Activated CD4-positive, alpha-beta T cell treated with anti-CD3 and anti-CD28 coated beads for 24 hours (primary cell): ENCODE results near the gene ITGB1.
"Not testable (repeated sequence)": the region's sequence is repeated elsewhere in the genome, so short reads cannot be mapped to it uniquely, and the experiment has no call there.

Experiments used
- DNase-seq, 2 donors: peaks; one replicate each; pipeline ENCODE4 v3.0.0-alpha.2; 2020; ENCODE audit warnings: low read depth in 2 of 2

ITGB1 gene

GRCh38 chr10:32938554-32939061, 19.4 kb downstream of the ITGB1 start:
- no peak for DNase-seq

DNA sequence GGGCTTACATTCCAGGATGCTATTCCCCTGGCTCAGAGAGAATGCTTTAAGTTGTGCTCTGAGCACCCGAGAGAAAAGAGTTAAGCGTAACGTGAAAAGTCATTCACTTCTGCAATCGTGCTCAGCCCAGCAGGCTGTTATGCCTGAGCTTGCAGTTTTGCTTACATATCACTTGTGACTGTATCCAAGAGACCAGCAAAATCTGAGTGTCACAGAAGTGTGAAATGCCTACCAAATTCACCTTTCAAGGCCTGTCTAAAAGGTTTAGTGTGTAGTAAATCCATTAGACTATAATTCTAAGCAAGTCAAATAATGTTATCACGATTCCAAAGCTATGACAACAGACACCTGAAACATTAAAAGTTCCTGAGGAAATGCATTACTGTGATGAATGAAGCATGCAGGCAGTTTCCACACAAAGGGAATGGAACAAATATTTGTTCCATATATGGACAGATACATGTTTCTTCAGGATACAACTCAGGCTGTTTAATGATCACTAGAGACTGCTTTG, 20.1 kb downstream of the ITGB1 start:
- no peak for DNase-seq

DNA sequence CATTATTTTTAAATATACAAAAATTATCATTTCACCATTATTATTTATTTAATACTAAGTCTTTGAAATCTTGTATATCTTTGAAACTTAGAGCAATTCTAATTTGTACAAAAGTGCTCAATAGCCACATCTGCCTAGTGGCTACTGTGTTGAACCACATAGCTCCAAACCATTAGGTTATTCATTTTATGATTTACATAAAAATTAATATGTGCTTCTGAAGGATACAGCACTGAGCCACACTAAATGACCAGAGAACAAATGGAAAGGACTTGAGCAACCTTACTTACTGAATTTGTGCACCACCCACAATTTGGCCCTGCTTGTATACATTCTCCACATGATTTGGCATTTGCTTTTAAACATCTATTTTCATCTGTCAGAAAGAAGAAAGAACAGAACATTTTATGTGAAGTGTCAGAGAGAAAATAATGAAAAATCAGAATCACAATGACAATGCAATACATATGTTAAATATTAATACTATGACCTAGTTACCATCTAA, 25.8 kb downstream of the ITGB1 start:
- no peak for DNase-seq

DNA sequence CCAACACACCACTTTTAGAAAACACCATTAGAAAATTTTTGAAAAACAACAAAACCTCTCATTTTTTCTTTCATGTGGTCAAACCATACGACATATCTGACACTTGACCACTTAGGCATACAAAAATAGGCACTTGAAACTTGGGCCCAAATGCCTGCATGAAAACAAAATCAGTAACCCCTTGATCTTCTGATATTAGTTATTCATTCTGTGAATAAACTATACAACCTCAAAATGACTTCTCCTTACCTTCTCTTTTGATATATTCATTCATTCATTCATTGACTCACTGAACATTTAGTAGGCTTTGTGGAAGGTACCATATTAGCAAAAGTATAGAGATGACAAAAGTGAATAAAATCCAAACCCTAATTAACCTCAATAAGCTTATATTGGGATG, 26.4 kb downstream of the ITGB1 start:
- DNase-seq = no peak

GRCh38 chr10:32930036-32930435, 28.0 kb downstream of the ITGB1 start:
- DNase-seq = no peak

- no peak for DNase-seq
Observed at GRCh38 chr10:32929634-32930033, 28.4 kb downstream of the ITGB1 start.

- no peak for DNase-seq
Observed at GRCh38 chr10:32927750-32928149, 30.3 kb downstream of the ITGB1 start.

GRCh38 chr10:32923849-32924248, 34.2 kb downstream of the ITGB1 start:
- DNase-seq = no peak

DNA sequence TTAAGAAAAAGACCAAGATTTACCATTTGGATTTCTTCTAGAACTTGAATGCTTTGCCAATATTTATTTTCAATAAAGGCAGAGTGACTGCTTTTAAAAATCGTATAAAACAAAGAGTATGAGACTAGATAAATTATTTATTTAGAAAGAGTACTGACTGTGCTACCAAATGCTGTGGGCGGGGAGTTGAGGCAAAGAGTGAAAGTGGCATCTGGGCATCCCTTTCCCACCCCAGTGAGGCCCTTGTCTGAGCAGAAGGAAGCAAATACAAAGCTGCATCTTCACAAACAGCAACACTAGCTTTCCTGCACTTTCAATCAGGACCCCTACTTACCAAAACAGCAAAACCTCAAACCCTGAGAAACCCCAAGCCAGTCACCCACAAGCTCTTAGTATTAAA, 34.9 kb downstream of the ITGB1 start:
- DNase-seq = no peak

DNA sequence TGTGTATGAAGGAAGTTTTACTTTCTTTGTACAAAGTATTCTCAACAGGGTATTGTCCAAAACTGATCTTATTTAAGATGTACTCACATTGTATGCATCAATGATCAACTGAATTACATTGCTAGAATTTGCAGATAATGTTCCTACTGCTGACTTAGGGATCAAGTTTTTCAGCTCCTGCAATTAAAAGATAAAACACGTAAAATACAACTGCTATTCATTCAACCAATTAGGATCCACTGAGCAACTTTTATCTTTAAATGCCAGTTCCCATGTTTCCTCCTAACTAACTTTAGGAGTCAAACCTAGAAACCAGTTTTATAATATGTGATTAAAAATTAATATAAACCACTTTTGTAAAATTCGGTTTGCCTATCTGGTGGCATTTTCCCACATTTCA, 35.9 kb downstream of the ITGB1 start:
- no peak for DNase-seq

DNA sequence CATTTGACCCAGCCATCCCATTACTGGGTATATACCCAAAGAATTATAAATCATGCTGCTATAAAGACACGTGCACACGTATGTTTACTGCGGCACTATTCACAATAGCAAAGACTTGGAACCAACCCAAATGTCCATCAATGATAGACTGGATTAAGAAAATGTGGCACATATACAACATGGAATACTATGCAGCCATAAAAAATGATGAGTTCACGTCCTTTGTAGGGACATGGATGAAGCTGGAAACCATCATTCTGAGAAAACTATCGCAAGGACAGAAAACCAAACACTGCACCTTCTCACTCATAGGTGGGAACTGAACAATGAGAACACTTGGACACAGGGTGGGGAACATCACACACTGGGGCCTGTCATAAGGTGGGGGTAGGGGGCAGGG, 40.2 kb downstream of the ITGB1 start:
- DNase-seq = not testable (repeated sequence)

DNA sequence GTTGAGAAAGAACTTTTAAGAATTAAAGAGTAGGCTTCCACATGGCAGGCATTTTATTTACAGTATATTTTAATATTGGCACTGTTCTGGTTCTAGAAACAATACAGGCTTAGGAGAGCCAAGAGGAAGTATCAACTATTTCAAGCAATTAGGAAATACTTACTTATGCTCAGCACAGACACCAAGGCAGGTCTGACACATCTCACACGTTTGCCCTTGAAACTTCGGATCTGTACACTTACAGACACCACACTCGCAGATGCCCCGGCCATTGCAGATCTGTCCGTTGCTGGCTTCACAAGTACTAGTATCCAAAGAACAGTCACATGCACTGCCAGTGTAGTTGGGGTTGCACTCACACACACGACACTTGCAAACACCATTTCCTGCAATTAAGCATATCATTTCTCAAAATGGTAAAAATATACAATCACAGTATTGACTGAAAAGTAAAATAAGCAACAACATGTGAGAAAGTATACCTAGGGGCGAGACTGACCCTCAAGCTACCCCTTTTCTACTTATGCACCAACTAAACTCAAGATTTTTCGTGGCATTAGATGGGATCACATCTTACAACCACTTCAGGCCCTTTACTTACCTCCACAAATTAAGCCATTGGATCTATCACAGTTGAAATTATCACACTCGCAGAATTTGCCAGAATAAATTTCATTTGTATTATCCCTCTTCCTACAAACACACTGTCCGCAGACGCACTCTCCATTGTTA, 46.6 kb downstream of the ITGB1 start:
- no peak for DNase-seq

DNA sequence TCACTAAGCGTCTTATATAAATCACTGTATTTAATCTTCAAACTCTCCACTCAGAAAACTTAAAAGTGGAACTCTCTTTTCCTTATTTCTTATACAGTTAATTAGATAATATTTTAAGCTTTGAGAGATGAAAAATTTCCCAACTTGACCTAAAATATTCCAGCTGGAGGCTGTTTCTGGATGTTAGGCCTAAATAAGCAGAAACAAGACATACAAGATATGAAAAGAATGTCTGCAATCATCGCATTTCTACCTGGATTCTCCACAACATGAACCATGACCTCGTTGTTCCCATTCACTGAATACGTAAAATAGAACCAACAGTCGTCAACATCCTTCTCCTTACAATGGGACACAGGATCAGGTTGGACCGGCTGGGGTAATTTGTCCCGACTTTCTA, 48.1 kb downstream of the ITGB1 start:
- not testable (repeated sequence) for DNase-seq

- DNase-seq = no peak
Observed at GRCh38 chr10:32909456-32909855, 48.6 kb downstream of the ITGB1 start.

DNA sequence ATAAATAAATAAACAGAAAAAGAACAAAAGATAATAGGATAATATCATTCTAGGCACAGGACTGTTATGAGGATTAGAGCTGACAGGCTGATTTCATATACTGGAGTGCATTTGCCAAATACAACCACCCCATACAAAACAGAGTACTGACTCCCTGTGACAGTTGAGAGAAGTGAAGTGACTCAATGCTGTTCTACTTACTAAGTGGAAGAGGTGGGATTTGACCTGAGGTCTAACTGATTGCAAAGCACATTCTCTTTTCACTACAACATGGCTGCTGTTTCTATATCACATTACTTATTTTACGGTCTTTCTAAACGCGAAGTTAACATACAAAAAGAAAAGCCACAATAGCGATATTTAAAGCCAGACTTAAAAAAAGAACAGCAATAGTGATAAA, 51.4 kb downstream of the ITGB1 start:
- DNase-seq = no peak

DNA sequence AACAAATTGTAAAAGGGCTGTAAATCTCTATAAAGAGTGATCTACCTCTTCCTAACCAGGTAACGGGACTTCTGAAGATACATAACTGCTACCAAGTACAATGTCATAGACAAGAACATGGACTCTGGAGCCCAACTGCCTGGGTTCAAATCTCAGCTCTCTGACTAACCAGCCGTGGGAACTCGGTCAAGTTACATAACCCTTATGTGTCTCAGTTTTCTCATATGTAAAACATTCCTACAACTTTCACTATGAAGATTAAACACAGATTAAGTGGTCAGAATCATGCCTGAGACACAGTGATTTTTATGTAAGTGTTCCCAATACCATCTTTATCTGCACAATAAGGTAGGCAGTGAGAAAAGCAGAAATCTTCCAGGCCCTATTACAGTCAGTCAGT, 52.6 kb downstream of the ITGB1 start:
- DNase-seq = no peak

DNA sequence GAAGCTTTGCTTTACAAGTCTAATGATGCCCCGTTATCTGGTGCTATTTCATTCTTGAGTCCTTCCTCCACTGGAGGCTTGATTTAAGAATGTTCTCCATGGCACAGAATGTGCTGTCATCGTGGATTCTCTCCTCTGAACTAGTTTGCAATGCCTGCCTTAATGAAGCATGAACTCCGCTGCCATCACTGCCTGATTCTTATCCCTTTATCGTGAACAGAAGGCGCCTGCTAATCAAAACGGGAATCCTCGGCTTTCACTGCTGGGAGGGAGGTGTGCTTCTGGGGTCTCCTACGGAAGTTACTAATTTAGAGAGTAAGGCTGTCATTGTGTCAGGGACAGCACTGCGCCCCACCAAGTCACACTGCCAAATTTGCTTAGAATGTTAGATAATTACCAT, 56.2 kb downstream of the ITGB1 start:
- DNase-seq = no peak

DNA sequence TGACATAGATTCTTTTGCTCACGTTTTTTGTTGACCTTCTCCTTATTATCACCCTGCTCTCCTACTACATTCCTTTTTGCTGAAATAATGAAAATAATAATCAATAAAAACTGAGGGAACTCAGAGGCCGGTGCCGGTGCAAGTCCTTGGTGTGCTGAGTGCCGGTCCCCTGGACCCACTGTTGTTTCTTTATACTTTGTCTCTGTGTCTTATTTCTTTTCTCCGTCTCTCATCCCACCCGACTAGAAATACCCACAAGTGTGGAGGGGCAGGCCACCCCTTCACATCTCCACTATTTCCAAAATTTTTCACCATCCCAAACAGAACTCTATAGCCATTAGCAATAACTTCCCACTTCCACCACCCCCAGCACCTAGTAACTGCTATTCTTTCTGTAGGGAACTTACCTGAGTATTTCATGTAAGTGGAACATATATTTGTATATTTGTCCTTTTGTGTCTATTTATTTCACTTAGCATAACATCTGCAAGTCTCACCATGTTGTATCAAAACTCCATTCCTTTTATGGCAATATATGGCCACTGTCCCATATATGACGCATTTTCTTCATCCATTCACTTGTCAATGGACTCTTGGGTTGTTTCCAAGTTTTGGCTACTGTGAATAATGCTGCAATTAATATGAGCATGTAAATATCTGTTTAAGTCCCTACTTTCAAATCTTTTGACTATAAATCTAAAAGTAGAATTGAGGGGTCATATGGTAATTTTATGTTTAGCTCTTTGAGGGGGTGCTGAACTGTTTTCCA, 62.6 kb downstream of the ITGB1 start:
- not testable (repeated sequence) for DNase-seq

DNA sequence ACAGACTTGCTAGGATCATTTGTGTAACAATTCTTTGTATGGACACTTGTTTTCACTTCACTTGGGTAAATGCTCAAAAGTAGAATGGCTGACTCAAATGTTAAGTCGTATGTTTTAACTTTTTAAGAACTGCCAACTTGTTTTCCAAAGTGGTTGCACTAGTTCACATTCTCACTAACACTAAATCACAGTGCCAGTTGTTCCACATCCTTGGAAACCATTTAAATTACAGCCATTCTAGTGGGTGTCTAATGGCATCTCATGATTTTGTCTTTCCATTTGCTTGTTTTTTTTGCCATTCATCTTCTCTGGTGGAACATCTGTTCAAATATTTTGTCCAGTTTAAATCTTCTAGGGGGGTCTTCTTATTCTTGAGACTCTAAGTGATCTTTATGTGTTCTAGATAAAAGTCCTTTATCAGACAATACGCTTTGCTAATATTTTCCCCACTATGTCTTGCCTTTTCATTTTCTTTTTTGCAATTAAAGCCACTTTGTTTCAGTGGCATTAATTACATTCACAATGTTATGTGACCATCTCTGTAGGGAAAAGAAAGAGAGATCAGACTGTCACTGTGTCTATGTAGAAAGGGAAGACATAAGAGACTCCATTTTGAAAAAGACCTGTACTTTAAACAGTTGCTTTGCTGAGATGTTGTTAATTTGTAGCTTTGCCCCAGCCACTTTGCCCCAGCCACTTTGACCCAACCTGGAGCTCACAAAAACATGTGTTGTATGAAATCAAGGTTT, 63.9 kb downstream of the ITGB1 start:
- DNase-seq = no peak

DNA sequence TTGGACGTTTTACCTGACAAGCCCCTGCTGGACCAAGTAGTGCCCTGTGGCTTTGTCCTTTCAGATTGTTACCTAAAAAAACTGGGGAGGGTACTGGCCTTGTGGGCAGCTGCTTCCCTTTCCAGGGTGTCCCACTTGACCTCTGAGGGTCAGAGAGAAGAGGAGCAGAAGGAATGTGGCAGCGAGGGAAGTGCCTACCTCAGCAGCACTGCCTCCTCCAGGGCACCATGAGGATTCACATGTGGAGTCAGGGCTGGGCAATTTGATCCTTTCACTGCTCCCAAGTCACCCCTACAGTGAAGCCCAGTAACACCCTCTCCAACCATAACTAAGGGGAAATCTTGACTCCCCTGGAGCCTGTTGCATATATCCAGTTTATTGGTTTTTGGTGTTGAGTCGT, 64.6 kb downstream of the ITGB1 start:
- no peak for DNase-seq

GRCh38 chr10:32891261-32891660, 66.8 kb downstream of the ITGB1 start:
- DNase-seq = no peak

GRCh38 chr10:32890444-32890843, 67.6 kb downstream of the ITGB1 start:
- DNase-seq = no peak
